ENCODE results near the gene TEKT2. TPM values are rescaled to one million over a fixed set of nuclear protein-coding genes. Genes with fewer than 3 reads are reported as not detected.

Gene TEKT2
- total and polyA plus RNA-seq, 2 donors (not counting 3 experiments of a cell fraction or from before 2014, with no cell fraction given): 0.38 to 0.61 TPM

- Histone ChIP-seq H3K27me3 (ENCODE audit: control insufficient read depth in 2 of 2, insufficient read depth in 2 of 2, low read length in 2 of 2) (no peaks in the 10 kb centered on the region), H4K20me1 (replicated peaks; ENCODE audit: control insufficient read depth, extremely low read depth, insufficient read depth, low read length) (no peaks in the 10 kb centered on the region), H3K4me2 (ENCODE audit: insufficient read depth, low read length) (no peak overlapping the region), H3K9me3 (replicated peaks; ENCODE audit: control insufficient read depth, insufficient read depth, low read length) (no peaks in the 10 kb centered on the region), H2AFZ (ENCODE audit: low read depth, low read length) (no peak overlapping the region), H3K27ac (ENCODE audit: insufficient read depth, low read depth, low read length) (no peak overlapping the region), H3K9me1 (replicated peaks; ENCODE audit: control insufficient read depth, extremely low read depth, insufficient read depth, low read length) (no peaks in the 10 kb centered on the region), H3K36me3 (ENCODE audit: control insufficient read depth in 2 of 2, extremely low read depth in 1 of 2, insufficient read depth in 2 of 2, low read length in 2 of 2) (no peaks in the 10 kb centered on the region), H3K9ac (replicated peaks; ENCODE audit: extremely low read depth, insufficient read depth, low read length) (no peak overlapping the region), H3K79me2 (ENCODE audit: control insufficient read depth, insufficient read depth, low read length) (no peaks in the 10 kb centered on the region), H3K4me1 (ENCODE audit: control insufficient read depth, extremely low read depth, insufficient read depth, low read length) (no peaks in the 10 kb centered on the region), H3K4me3 (replicated peaks in 1 of 3; ENCODE audit: insufficient read depth in 1 of 3, low read depth in 1 of 3, low read length in 3 of 3) (no peak overlapping the region)
- ChIA-PET POLR2A (no interaction called here), CTCF (interaction anchor here (0.9 kb wide), 1 partner anchor 11 kb away, joined by 3 read pairs; no protein-coding TSS in a partner anchor)
- intact Hi-C loops (cut with micrococcal nuclease): no loop called here
- dilution Hi-C loops (cut with MboI; ENCODE audit: extremely low pct_ligation_motif_present, low sequenced_read_pairs): no loop called here
- TF ChIP-seq MAX (IDR thresholded peaks at IDR 0.05; ENCODE audit: insufficient read depth, insufficient read length): no peak
- TF ChIP-seq POLR2AphosphoS5 (IDR thresholded peaks at IDR 0.05; ENCODE audit: insufficient read depth, low read depth, low read length): no peak
- no peak for TF ChIP-seq GATA2 (IDR thresholded peaks at IDR 0.05; ENCODE audit: insufficient read depth, insufficient read length, low read depth, low read length)
- no peak for TF ChIP-seq CTCF (IDR thresholded peaks at IDR 0.05; ENCODE audit: extremely low read depth in 1 of 2, insufficient read depth in 1 of 2, low read depth in 1 of 2, low read length in 2 of 2)
- no peak for TF ChIP-seq FOS (IDR thresholded peaks at IDR 0.05; ENCODE audit: borderline replicate concordance, insufficient read depth, low read length)
- no peak for TF ChIP-seq POLR2A (IDR thresholded peaks at IDR 0.05; ENCODE audit: low read depth, low read length)
- no peak for TF ChIP-seq JUN (IDR thresholded peaks at IDR 0.05; ENCODE audit: borderline replicate concordance, insufficient read depth, insufficient read length, low read depth)
- no peak for TF ChIP-seq EZH2 (IDR thresholded peaks at IDR 0.05; ENCODE audit: borderline replicate concordance, low read depth, low read length, severe bottlenecking)
- no peak for FAIRE-seq
- no TSS peak for BruUV-seq (replicated peaks)
- DNase-seq (ENCODE audit: low read depth, low spot score): no peak
Measured at GRCh38 chr1:36068866-36069265, 15.0 kb upstream of the TEKT2 start.
